ENCODE measurements around the gene TMTC2.

DNA sequence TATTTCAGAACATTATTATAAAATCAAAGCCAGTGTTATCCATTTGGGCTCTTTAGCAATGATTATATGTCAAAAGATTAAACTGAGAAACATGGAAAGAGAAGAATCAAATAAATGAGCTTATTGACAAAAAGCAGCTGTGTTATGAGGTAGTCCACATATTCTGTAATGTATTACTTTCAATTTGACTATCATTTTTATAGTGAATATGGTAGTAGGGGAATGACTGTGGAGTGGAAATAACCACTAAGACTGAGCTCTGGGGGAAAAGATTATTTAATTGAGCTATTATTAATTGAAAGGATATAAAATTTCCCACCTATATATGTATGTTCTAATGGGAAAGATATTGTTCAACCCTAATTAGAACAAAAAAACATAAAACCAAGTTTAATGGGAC, 381.3 kb downstream of the TMTC2 start:
- TF ChIP-seq, protein P1, sequence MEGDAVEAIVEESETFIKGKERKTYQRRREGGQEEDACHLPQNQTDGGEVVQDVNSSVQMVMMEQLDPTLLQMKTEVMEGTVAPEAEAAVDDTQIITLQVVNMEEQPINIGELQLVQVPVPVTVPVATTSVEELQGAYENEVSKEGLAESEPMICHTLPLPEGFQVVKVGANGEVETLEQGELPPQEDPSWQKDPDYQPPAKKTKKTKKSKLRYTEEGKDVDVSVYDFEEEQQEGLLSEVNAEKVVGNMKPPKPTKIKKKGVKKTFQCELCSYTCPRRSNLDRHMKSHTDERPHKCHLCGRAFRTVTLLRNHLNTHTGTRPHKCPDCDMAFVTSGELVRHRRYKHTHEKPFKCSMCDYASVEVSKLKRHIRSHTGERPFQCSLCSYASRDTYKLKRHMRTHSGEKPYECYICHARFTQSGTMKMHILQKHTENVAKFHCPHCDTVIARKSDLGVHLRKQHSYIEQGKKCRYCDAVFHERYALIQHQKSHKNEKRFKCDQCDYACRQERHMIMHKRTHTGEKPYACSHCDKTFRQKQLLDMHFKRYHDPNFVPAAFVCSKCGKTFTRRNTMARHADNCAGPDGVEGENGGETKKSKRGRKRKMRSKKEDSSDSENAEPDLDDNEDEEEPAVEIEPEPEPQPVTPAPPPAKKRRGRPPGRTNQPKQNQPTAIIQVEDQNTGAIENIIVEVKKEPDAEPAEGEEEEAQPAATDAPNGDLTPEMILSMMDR (IDR thresholded peaks at IDR 0.05), result no peak
- no peak for TF ChIP-seq POLR2A (IDR thresholded peaks at IDR 0.05)
